GM21360 (cell line): ENCODE measurements around the gene CFAP161.

Source experiments
- ATAC-seq: cut with Tn5 transposase; IDR thresholded peaks from one replicate; pipeline ENCODE4 v1.9.1; 2021; ENCODE audit warnings: mild to moderate bottlenecking, moderate library complexity; ENCODE audit not compliant: unreplicated experiment

The CFAP161 gene

DNA sequence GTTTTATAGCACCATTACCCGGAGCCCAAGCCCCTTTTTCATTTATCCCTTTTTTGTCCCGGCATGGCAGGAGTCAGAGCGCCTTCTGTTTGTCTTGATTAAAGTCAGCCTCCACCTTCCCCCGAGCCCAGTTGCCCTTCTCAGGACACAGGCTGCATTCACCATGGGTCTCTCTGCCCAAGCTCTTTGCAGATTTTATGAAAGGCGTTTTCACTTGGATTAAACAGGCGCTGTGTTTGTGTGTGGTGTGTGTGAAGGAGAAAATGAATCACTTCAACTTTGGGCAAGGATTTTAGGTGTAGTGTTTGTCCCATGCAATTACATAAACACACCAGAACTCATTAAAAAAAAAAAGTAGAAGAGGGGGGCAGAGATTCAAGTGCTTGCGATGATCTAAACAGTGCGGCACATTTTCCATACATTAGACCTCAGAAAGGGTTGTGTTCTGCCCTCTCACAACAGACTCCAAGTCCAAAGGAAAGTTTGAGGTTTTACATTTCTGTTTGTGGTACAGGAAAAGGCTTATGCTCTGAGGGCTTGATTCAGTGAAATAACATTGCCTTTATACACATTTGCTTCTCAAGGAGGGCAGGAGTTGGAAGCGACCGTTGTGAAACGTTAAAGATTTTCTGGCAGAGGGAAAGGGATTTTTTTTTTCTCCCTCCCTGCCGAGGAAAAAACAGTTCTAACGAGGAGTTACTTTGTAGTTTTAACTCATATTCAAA, 48.1 kb downstream of the CFAP161 start:
- ATAC-seq: no peak

DNA sequence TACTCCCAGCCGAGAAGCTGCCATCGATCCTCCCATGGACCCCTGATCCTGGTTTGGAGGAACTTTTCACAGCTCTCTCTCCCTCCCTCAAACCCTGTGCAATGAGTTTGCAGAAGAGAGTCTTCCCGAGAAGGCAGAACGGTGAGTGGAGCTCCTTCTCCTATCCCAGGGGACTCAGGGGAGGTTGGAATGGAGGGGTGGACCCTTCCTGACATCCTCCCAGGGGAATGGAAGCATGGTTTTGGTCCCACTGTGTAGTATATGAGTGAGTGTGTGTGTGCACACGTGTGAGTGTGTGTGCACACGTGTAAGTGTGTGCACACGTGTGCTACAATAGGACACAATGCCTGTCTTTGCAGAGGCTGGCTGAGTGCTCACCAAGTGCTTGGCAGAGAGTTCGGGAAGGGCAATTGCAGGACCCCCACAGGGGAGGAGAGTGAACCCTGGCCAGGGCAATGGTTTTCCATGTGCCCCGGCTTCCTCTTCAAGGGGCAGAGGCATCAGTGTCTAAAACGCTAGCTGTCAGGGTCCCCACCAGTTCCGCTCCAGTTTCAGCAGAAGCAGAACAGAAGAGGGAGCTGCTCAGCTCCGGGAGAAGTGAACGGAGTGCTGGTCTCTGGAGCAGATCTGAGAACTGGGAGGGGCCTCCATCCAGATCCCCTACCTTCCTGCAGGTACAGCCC, 48.8 kb downstream of the CFAP161 start:
- ATAC-seq: no peak

DNA sequence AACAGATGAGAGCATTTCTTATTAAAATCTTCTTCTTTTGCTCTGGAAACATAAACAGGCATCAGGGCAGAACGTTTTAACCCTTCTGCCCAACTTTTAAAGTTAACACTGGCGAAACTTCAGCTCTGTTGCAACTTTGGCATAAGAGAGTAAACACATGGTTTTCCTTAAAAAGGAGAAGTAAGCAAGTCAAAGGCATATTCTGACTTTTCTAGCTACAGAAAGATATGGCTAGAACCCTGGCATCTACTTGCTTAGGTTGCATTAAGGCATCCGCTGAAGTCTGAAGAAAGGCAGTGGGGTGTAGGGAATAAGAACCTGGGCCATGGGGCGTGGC, 49.3 kb downstream of the CFAP161 start:
- no peak for ATAC-seq

DNA sequence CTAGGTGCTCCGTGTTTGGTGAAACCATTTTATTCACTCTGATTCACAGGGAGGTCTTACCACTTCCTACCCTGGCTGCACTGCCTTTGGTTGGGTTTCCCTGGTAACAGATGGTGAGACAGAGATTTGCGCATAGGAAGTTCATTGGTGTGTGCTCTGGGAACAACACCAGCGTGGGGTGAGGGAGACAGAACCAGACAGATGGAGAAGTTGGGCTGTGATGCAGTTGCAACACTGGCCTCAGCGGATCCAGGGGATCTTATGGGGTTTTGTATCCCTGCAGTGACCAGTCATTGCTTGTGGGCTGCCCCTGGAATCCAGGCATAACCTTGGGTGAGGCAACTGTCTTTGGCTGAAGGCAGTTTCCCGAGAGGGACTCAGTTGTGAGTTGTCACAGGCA, 50.1 kb downstream of the CFAP161 start:
- no peak for ATAC-seq

DNA sequence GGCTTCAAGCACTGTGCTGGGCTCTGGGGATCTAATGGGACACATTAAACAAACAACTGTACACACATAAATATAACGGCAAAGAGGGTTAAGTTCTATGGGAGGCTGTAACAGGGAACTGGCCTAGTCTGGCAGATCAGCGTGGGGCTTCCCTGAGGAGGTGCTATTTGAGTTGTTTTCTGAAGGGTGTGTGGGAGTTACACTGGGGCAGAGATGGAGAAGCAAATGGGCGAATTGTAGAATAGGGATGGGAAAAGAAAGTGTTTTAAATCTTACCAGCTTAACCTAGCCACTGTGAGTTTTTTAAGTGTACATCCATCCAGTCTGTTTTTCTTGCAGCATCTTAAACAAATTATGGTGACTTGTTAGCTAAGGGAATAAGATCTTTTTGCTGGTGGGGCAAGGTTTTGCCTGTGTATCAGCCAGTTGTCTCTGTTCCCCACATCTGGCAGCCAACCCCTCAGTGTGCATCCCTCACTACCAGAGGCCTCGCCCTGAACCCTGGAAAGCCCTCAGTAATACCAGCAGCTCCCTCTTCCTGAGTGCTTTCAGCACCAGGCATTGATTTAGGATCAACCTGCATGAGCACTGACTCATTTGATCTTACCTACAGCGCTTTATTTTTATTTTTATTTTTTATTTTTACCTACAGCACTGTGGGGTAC, 51.7 kb downstream of the CFAP161 start:
- no peak for ATAC-seq

DNA sequence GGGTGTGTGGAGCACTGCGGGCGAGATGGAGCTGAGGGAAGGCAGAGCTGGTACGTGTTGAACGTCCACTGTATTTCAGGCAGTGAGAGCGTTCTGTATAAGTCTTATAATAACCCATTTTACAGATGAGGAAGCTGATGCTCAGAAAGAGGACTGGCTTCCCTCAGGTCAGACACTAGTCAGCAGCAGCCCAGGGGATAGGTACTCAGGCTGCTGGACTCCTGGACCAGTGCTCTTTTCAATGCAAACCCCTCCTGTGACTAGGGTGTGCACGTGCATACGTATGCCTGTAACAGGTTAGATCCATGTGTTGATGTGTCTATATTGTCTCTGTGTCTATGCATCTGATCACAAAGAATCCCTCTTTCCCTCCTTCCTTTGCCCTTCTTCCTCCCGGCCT, 54.3 kb downstream of the CFAP161 start:
- no peak for ATAC-seq

DNA sequence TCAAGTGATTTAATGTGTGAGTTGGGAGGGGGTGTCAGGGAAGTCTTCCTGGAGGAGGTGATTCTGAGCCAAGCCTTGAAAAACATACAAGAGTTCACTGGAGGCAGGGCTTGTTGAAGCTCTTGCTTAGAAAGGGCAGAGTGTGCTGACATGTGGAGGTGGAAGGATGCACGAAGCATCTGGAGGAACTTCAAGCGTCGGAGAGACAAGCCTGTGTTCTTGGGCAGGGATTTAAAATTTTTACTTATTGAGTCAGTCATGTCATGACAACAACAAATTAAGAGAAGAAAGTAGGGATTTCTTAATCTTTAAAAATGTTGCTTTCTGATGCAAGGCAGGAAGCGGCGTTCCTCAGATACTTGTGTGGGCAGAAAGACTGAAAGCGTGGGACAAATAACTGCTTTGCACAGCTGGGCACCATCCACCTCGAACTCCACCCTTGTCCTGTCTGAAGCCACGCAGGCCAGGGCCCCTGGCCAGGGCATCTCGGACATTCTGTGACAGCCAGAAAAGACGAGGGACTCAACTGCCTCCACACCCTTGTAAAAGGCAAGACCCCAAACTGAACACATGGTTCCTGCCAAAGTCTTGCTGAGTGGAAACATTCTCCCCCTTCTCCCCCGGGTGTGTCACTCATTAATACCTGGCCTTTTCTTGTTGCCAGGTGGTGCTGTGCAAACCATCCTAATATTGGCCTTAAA, 55.7 kb downstream of the CFAP161 start:
- no peak for ATAC-seq

DNA sequence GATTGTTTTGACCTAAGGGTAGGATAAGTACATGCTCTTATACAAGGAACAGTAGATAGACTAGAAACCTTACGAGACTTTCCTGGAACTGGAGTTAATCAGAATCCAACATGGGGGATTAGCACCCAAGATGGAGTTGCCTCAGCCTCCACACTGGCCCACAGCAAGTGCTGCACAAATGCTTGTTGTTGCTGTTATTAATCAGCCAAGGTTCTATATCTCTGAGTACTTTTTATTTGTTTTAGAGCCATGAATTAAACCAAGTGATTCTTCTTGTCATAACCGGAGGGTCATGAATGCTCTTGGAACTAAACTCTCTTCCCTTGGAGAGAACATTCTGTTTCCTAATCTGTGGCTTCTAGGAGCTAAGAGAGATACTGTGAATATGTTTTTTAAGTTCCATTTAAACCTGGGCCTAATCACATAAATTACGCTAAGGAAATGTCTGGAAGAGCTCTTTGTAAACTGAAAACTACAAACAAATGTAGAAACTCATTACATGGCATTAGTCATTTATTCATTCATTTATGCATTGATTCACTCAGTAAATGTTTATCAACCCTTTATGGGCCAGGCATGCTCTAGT, 56.9 kb downstream of the CFAP161 start:
- ATAC-seq: no peak

DNA sequence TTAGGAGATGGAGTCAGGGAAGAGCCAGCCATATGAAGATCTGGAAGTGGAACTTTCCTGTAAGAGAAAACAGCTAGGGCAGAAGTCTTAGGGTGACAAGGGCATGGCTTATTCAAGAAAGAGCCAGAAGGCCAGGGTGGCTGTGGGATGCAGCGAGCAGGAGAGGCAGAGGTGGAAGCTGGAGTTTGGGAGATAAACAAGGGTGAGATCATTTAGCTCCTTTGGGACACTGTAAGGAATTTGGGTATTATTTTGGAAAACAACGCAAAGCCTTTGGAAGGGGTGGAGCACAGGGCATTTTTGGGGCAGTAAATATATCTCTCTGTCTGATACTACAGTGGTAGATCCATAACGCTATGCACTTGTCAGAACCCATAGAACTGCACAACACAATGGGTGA, 57.6 kb downstream of the CFAP161 start:
- no peak for ATAC-seq

DNA sequence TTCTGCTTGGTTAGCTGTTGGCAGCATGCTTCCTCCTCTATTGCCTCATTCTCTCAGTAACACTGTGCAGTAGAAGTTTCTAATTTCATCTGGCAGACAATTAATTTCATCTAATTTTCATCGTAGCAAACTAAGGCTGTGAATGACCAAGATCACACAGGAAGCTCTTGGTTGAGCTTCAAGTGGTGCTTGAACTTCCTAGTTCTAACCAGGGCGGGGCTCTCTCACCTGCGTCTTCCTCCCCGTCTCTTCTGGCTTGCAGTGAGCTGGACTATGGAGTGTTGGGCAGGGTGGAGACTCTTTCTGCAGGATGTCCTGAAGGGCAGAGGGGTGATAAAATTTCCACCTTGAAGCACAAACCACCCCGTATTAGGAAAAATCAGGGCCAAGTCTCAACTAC, 60.7 kb downstream of the CFAP161 start:
- no peak for ATAC-seq

DNA sequence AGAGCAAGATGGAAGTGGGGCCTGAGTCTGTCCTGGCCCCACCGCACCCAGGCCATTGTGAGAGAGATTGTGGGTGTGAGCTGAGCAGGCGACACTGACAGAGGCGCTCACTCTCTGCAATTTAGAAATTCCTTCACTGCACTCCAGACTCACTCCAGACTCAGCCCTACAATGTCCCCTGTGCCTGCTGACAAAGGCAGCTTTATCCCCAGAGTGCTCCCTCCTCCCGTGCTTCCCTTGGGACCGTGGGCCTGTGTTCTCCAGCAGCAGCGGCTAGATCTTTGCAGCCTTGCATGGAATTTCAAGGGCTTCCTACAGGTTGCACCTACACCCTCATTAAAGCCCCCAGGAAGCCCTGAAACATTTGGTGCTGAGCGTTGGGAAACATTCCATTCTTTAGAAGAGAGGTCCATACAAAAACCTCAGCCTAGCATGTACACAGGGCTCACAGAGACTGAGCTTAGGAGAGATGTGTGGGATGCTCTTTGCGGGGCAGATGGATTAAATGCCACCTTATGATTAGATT, 61.3 kb downstream of the CFAP161 start:
- no peak for ATAC-seq

DNA sequence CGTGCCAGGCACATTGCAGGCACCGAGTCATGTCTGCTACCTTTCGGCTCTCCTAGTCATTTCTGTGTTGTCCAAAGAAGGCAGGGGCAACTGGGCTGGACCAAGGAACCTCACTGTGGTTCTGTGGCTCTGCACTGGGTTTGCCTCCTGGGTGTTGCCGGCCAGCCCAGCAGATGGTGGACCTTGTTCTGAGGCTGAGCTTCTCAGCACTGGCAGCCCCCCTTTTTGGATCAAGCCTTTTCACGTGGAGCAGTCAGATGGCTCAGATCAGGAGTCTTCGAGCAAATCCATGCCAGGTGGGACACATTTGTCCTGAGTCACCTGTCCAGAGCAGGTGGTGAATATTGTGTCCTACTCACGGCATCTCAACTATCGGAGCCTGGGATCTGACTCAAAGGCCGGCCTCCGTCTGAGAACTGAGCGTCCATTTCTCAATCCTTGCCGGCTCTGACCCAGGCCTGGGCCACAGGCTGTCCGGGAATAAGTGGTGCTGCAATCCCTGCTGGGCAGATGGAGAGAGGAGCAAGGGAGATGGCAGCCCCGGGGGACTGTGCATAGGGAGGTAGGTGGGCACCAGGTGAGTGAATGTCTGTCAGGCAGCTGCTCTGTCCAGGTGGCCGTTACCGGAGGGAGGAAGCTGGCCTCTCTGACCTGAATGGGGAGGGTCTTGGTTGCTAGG, 62.6 kb downstream of the CFAP161 start, which contains the start of gene IL16:
Gene IL16 (plus strand): TSS at position 304 of the 679 bp plus-strand sequence. CDS start 28,521 bp downstream, outside the sequence.
- no peak for ATAC-seq

DNA sequence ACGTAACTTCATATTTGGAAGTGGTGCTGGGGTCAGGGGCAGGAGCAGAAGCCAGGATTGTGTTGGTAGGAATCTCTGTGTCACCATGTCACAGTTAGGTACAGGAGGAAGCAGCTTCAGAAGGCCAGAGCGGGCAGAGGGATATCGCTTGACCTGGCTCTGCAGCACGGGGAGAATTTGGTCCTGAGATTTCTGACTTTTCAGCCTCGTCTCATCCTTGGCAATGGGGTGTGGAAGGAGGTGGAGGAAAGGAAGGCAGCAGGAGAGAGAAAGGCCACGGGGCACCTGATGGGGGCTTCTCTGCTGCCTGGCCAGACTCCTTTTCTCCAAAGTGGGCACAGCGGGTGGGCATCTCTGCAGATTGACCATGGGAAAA, 63.2 kb downstream of the CFAP161 start:
- no peak for ATAC-seq

DNA sequence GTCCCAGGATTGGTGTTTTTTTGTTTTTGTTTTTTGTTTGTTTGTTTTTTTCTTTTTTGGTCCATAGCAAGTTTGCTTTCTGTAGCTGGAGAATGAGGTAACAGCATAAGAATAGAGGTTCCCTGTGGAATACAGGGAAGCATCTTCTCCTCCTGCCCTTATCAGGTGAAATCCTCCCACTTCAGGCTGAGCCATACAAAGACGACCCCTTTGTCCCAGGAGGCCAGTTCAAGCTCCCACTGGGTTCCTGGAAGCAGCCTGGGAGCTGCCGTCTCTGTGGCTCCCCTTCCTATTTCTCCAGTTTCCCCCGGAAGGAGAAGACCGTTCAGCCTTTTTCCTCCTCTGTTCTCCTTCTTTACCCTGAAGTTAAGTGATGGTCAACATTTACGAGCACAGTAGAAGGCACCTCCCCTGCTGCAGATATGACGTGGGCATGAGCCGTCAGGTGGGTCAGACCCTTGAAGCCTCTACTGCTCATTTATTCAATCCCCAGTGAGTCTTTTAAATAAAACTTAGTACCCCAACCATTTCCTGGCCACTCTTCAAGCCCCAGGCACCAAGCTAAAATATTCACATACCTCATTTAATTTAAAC, 63.7 kb downstream of the CFAP161 start:
- no peak for ATAC-seq
